ENCODE measurements around the gene SLC6A19. TPM values are rescaled to one million over a fixed set of nuclear protein-coding genes. Genes with fewer than 3 reads are reported as not detected.

Gene SLC6A19
- polyA plus RNA-seq, 3 donors = 0.07 TPM; not detected in 1

GRCh38 chr5:1202798-1203185 is 1.4 kb downstream of the SLC6A19 start:
- 70 to 83% (median 73%) methylated on average over 7 of the region's 7 CpGs for WGBS, 3 donors
- no peak overlapping the region for H3K27ac ChIP-seq (ENCODE audit: low read depth, low read length)

- 80 to 92% (median 81%) methylated on average over 23 to 24 of the region's 24 CpGs for whole genome bisulfite sequencing, 3 donors
- no peak overlapping the region for H3K27ac ChIP-seq (ENCODE audit: low read depth, low read length)
These were observed 2.0 kb downstream of the SLC6A19 start for GRCh38 chr5:1203311-1203967.

- WGBS, 3 donors = 72 to 80% (median 76%) methylated on average over 24 to 25 of the region's 25 CpGs
- H3K27ac ChIP-seq (ENCODE audit: low read depth, low read length) = no peak overlapping the region
These were observed 2.7 kb downstream of the SLC6A19 start for GRCh38 chr5:1203968-1204692.

- WGBS, 3 donors = 13 to 31% (median 28%) methylated on average over 18 of the region's 18 CpGs
- no peak overlapping the region for H3K27ac ChIP-seq (ENCODE audit: low read depth, low read length)
These were observed 3.4 kb downstream of the SLC6A19 start for GRCh38 chr5:1204693-1205242.

- WGBS, 3 donors = 62 to 72% (median 71%) methylated on average over 11 of the region's 11 CpGs
- H3K27ac ChIP-seq (ENCODE audit: low read depth, low read length) = no peak overlapping the region
These were observed 4.1 kb downstream of the SLC6A19 start for GRCh38 chr5:1205255-1206180.

- WGBS, 3 donors = 68 to 86% (median 74%) methylated on average over 47 to 49 of the region's 49 CpGs
- H3K27ac ChIP-seq (ENCODE audit: low read depth, low read length) = no peak overlapping the region
These were observed 5.4 kb downstream of the SLC6A19 start for GRCh38 chr5:1206521-1207412.

GRCh38 chr5:1207555-1207954 is 6.2 kb downstream of the SLC6A19 start:
- 66 to 85% (median 70%) methylated on average over 6 of the region's 6 CpGs for WGBS, 3 donors
- H3K27ac ChIP-seq (ENCODE audit: low read depth, low read length) = no peak overlapping the region

GRCh38 chr5:1208221-1208742 is 6.9 kb downstream of the SLC6A19 start:
- H3K27ac ChIP-seq (ENCODE audit: low read depth, low read length) = no peak overlapping the region
- 60 to 82% (median 70%) methylated on average over 17 of the region's 17 CpGs for WGBS, 3 donors

GRCh38 chr5:1208743-1209488 is 7.5 kb downstream of the SLC6A19 start:
- no peak overlapping the region for H3K27ac ChIP-seq (ENCODE audit: low read depth, low read length)
- 67 to 81% (median 72%) methylated on average over 23 to 24 of the region's 24 CpGs for WGBS, 3 donors

- WGBS, 3 donors = 37 to 86% (median 68%) methylated on average over 2 of the region's 2 CpGs
- H3K27ac ChIP-seq (ENCODE audit: low read depth, low read length) = no peak overlapping the region
These were observed 8.1 kb downstream of the SLC6A19 start for GRCh38 chr5:1209489-1209852.

- 74 to 85% (median 79%) methylated on average over 21 of the region's 21 CpGs for WGBS, 3 donors
- no peak overlapping the region for H3K27ac ChIP-seq (ENCODE audit: low read depth, low read length)
These were observed 8.7 kb downstream of the SLC6A19 start for GRCh38 chr5:1209896-1210776.

- 80 to 90% (median 84%) methylated on average over 21 of the region's 21 CpGs for WGBS, 3 donors
- no peak overlapping the region for H3K27ac ChIP-seq (ENCODE audit: low read depth, low read length)
These were observed 9.4 kb downstream of the SLC6A19 start for GRCh38 chr5:1210832-1211251.

- no peak overlapping the region for H3K27ac ChIP-seq (ENCODE audit: low read depth, low read length)
- 90 to 97% (median 92%) methylated on average over 9 of the region's 9 CpGs for WGBS, 3 donors
These were observed 10.3 kb downstream of the SLC6A19 start for GRCh38 chr5:1211701-1212100.

GRCh38 chr5:1212271-1212670 is 10.9 kb downstream of the SLC6A19 start:
- WGBS, 3 donors = 90 to 91% (median 91%) methylated on average over 19 to 20 of the region's 20 CpGs
- no peak overlapping the region for H3K27ac ChIP-seq (ENCODE audit: low read depth, low read length)

GRCh38 chr5:1212881-1213280 is 11.5 kb downstream of the SLC6A19 start:
- no peak overlapping the region for H3K27ac ChIP-seq (ENCODE audit: low read depth, low read length)
- WGBS, 3 donors = 85 to 89% (median 88%) methylated on average over 17 to 18 of the region's 18 CpGs

All from adipose tissue (tissue), 3 donors.